Colonic mucosa (tissue), 4 donors: ENCODE data around the gene MORN5. TPM values are rescaled to one million over a fixed set of nuclear protein-coding genes. Genes with fewer than 3 reads are reported as not detected.

Experiments
- DNase-seq: peaks from one replicate; pipeline ENCODE4 v3.0.0-alpha.2; 2020
- H3K27ac ChIP-seq: fragments of 200-600 bp; one replicate; pipeline ENCODE4 v1.8.0; 2021
- H3K27me3 ChIP-seq: fragments of 200-600 bp; one replicate; pipeline ENCODE4 v1.8.0; 2021
- H3K36me3 ChIP-seq: fragments of 200-600 bp; one replicate; pipeline ENCODE4 v1.8.0; 2021
- H3K4me1 ChIP-seq: fragments of 200-600 bp; one replicate; pipeline ENCODE4 v1.8.0; 2021; ENCODE audit warnings: mild to moderate bottlenecking
- H3K4me3 ChIP-seq: fragments of 200-600 bp; one replicate; pipeline ENCODE4 v1.8.0; 2021
- H3K9ac ChIP-seq, 2 donors: one replicate each; pipeline ENCODE4 v1.7.0; 2013; ENCODE audit warnings: control low read depth in 2 of 2, low read depth in 2 of 2, low read length in 2 of 2
- H3K9me3 ChIP-seq: fragments of 200-600 bp; one replicate; pipeline ENCODE4 v1.8.0; 2021
- CTCF ChIP-seq: fragments of 200-600 bp; IDR thresholded peaks from one replicate; pipeline ENCODE4 v1.8.0; 2022; ENCODE audit warnings: antibody characterized with exemption, mild to moderate bottlenecking
- intact Hi-C: fragments of 100-400 bp; cut with DNase I; formaldehyde crosslinking; loops from one replicate; pipeline ENCODE4 v1.14.1; 2022
- total RNA-seq, 2 donors: library from RNA; stranded (reverse); fragmentation: NEBNext Ultra II Directional in 1 of 2; extraction: Animal tissue kit (Norgen Biotek cat#: 25700) in 1 of 2; gene quantifications; one replicate each; pipeline ENCODE4 v1.2.1, GENCODE V29; 2021
- donor health status: healthy.
- donor health status: DM: no; HTN: no; CAD: no.
- donor health status: DM: no; HTN: no; CAD: no.

MORN5 gene
- total RNA-seq, 2 donors from 2014 or later, result 7.0 TPM; not detected in 1

DNA sequence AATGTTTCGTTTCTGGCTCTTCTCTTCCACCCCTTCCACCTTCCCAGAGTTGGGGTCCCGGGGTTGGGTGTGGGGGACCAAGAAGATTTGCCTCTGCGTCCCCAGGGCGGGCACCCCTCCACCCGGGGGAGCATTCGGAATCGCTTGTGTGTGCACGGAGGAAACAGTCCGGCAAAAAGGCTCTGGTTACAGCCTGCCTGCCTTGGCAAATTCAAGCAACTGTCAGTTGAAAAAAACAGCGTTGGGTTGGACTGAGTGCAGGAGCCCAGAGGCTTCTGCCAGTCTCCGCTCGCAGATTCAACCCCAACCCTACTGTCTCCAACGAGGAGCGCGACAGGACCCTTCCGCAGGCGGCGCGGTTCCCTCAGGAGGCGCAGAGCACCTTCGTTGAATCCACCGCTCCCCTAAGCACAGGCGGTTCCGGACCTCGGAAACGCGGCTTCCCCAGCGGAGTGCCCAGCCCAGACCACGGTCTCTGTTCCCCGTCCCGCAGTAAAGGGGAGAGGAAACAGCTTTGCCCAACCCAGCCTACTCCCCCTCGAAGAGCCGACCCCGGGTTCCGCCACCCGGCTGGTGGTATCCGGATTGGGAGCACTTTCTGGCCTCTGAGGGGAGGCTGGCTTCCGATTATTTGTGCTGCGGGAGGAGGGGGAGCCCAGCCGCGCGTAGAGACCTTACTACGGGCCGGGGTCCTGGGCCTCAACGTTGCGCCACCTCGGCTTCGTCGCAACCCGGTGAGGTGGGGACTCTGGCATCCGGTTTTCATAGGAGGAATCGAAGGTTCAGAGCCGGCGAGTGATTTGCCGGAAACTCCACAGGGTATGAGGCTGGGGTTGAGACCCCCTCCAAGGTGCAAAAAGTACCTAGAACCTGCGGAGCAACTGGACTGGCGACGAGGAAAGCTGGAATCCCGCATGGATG lies 59.5 kb downstream of the MORN5 start:
- intact Hi-C loops, result no loop called here
- no peaks in the 10 kb centered on the region for H3K9me3 ChIP-seq
- peaks cover 84% of the 10 kb centered on the region for H3K27me3 ChIP-seq
- peaks cover 4% of the 10 kb centered on the region for H3K4me1 ChIP-seq
- no peak for TF ChIP-seq CTCF
- H3K9ac ChIP-seq, result no peak overlapping the region
- no peak overlapping the region for H3K4me3 ChIP-seq
- H3K36me3 ChIP-seq, result no peaks in the 10 kb centered on the region
- H3K27ac ChIP-seq, result no peak overlapping the region
- DNase-seq, result no peak

GRCh38 chr9:122219856-122220672 lies 60.4 kb downstream of the MORN5 start:
- Histone ChIP-seq H3K9me3 (no peaks in the 10 kb centered on the region), H3K27ac (no peak overlapping the region), H3K9ac (no peak overlapping the region), H3K36me3 (no peaks in the 10 kb centered on the region), H3K4me1 (peaks cover 4% of the 10 kb centered on the region), H3K4me3 (no peak overlapping the region), H3K27me3 (peaks cover 84% of the 10 kb centered on the region)
- no peak for TF ChIP-seq CTCF
- DNase-seq, result no peak
- intact Hi-C loops, result no loop called here

DNA sequence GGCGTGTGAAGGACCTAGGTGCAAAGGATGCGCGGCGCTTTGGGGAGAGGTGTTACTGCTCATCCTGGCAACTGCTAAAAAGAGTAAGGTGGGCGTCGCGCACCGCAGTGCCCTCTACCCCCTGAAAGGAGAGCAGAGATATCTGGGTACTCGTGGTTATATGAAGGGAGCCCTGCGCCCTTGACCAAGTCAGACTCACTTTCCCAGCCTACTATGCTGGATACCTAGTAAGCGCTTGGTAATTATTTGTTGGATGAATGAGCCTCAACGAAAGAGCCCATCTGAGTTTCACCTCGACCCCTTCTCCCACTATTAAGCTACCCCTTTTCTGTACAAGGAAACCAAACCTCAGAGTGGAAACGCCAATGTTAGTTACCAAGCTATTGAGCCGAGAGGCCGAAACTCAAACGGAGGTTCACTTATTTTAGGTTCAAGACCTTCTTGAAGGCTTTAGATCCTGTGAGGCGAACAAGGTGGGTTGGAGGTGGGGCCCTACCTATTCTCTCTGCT lies 61.0 kb downstream of the MORN5 start:
- Histone ChIP-seq H3K36me3 (no peaks in the 10 kb centered on the region), H3K27me3 (peaks cover 85% of the 10 kb centered on the region), H3K9ac (no peak overlapping the region), H3K4me1 (peaks cover 4% of the 10 kb centered on the region), H3K27ac (no peak overlapping the region), H3K9me3 (no peaks in the 10 kb centered on the region), H3K4me3 (no peak overlapping the region)
- intact Hi-C loops, result no loop called here
- no peak for TF ChIP-seq CTCF
- no peak for DNase-seq

DNA sequence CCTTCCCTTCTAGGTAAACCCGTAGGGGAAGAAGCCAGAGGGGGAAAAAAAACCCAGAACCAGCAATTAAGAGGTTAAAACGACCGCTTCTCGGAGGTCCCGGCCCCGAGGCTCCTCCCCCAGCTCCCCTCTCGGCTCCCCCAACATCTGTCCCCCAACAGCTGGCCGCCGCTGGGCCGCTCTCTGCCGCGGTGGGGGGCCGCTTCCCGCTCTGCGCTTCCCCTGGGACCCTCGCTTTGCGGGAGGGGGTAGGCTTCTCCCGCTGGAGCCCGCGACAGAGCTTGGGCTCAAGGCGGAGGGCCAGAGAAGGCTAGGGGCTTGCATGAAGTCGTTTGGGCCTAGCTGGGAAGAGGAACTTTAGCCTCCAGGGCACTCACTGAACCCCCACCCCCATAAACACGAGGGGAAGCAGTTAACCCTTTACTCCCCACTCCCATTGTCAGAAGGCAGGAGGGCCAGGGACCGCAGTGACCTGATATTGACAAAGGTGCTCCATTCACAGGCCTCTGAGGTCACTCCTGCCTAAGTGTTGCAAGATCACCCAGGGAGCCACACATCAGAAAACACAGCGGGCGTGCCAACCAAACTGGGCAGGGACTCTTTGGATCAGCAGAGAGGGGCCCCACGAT lies 61.6 kb downstream of the MORN5 start:
- no peak overlapping the region for H3K4me3 ChIP-seq
- no peak overlapping the region for H3K9ac ChIP-seq
- H3K27me3 ChIP-seq, result peaks cover 88% of the 10 kb centered on the region
- no peaks in the 10 kb centered on the region for H3K36me3 ChIP-seq
- intact Hi-C loops, result no loop called here
- peaks cover 4% of the 10 kb centered on the region for H3K4me1 ChIP-seq
- TF ChIP-seq CTCF, result no peak
- no peaks in the 10 kb centered on the region for H3K9me3 ChIP-seq
- H3K27ac ChIP-seq, result no peak overlapping the region
- no peak for DNase-seq

DNA sequence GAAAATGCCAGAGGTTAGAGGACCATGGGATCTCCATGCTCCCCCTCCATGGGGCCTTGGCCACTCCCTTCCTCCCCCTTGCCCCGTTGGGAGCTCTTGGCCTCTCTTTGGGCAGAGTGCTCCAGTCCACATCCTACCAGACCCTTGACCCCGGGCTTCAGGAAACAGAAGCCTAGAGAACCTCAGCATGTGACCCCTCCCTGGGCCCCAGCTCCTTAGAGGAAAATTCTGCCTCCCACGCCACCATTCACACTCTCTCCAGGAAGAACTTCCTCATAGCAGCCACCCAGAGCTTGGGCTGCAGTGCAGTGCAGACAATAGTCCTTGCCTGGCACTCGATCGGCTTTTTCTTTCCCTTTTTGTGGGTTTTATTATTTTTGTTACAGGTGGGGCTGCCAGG lies 63.1 kb downstream of the MORN5 start:
- peaks cover 93% of the 10 kb centered on the region for H3K27me3 ChIP-seq
- H3K36me3 ChIP-seq, result no peaks in the 10 kb centered on the region
- no peaks in the 10 kb centered on the region for H3K9me3 ChIP-seq
- no peak overlapping the region for H3K27ac ChIP-seq
- H3K9ac ChIP-seq, result no peak overlapping the region
- intact Hi-C loops, result no loop called here
- H3K4me3 ChIP-seq, result no peak overlapping the region
- DNase-seq, result no peak
- H3K4me1 ChIP-seq, result peaks cover 4% of the 10 kb centered on the region
- TF ChIP-seq CTCF, result no peak
